ENCODE results near the gene FGD5.
"Not testable (repeated sequence)": the region's sequence is repeated elsewhere in the genome, so short reads cannot be mapped to it uniquely, and the experiment has no call there.

FGD5 gene

DNA sequence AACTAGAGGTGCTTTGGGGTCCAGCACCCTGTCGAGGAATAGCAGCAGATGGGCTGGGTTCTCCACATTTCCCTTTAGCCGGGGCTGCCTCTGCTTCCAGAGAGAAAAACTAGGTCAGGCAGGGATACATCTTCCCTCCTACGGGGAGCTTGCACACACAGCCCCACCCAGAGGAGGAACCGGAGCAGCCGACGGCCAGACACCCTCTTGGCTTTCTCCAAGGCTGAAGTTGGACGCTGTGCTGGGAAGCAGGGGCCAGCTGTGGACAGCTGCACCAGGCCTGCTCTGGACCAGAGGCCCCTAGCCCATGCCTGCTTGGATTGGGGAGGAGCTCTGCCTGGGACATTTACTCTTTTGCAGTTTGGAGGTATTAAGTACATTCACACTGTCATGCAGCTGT is 84.0 kb downstream of the FGD5 start:
- no peaks in the 10 kb centered on the region for H3K27me3 ChIP-seq
- no peaks in the 10 kb centered on the region for H3K9me3 ChIP-seq
- no peak overlapping the region for H3K27ac ChIP-seq
- no peak overlapping the region for H3K4me3 ChIP-seq (ENCODE audit: low read depth in 1 of 2, low read length in 1 of 2)
- H3K4me1 ChIP-seq (ENCODE audit: control insufficient read depth in 1 of 2, insufficient read depth in 1 of 2, low read depth in 1 of 2, low read length in 1 of 2) = no peaks in the 10 kb centered on the region
- no peak for TF ChIP-seq CTCF (IDR thresholded peaks at IDR 0.05)
- H3K36me3 ChIP-seq = no peaks in the 10 kb centered on the region

GRCh38 chr3:14903501-14903900 is 84.7 kb downstream of the FGD5 start:
- H3K4me3 ChIP-seq (ENCODE audit: low read depth in 1 of 2, low read length in 1 of 2); H3K9me3 ChIP-seq; H3K27me3 ChIP-seq; H3K4me1 ChIP-seq (ENCODE audit: control insufficient read depth in 1 of 2, insufficient read depth in 1 of 2, low read depth in 1 of 2, low read length in 1 of 2); H3K27ac ChIP-seq; H3K36me3 ChIP-seq: not testable (repeated sequence)

DNA sequence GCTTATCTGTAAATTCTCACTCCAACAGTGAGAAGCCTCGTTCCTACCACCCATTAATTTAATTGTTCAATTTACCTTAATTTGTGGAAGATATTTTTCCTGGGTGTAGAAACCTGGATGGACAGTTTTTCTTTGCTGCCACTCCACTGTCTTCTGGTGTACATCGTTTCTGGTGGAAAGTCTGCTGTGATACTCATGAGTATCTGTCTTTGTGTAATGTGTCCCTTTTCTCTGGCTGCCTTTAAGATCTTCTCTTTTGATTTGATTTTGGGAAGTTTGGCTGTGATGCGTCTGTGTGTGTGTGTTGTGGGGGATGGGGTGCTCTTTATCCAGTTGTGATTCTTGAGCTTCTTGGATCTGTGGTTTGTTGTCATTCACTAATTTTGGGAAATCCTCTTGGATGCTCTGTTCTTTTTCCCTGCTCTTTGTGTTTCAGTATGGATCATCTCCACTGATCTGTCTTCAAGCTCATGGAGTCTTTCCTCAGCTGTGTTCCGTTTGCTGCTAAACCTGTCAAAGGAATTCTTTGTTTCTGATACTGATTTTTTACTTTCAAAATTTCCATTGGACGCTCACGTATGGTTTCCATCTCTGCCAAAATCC is 86.4 kb downstream of the FGD5 start:
- no peaks in the 10 kb centered on the region for H3K36me3 ChIP-seq
- H3K4me3 ChIP-seq (ENCODE audit: low read depth in 1 of 2, low read length in 1 of 2) = no peak overlapping the region
- no peaks in the 10 kb centered on the region for H3K4me1 ChIP-seq (ENCODE audit: control insufficient read depth in 1 of 2, insufficient read depth in 1 of 2, low read depth in 1 of 2, low read length in 1 of 2)
- H3K9me3 ChIP-seq = no peaks in the 10 kb centered on the region
- no peak for TF ChIP-seq CTCF (IDR thresholded peaks at IDR 0.05)
- H3K27ac ChIP-seq = no peak overlapping the region
- H3K27me3 ChIP-seq = no peaks in the 10 kb centered on the region

GRCh38 chr3:14906355-14906971 is 87.7 kb downstream of the FGD5 start:
- no peaks in the 10 kb centered on the region for H3K4me1 ChIP-seq (ENCODE audit: control insufficient read depth in 1 of 2, insufficient read depth in 1 of 2, low read depth in 1 of 2, low read length in 1 of 2)
- TF ChIP-seq CTCF (IDR thresholded peaks at IDR 0.05) = no peak
- H3K36me3 ChIP-seq = no peaks in the 10 kb centered on the region
- H3K27me3 ChIP-seq = no peaks in the 10 kb centered on the region
- no peak overlapping the region for H3K27ac ChIP-seq
- no peaks in the 10 kb centered on the region for H3K9me3 ChIP-seq
- H3K4me3 ChIP-seq (ENCODE audit: low read depth in 1 of 2, low read length in 1 of 2) = no peak overlapping the region

DNA sequence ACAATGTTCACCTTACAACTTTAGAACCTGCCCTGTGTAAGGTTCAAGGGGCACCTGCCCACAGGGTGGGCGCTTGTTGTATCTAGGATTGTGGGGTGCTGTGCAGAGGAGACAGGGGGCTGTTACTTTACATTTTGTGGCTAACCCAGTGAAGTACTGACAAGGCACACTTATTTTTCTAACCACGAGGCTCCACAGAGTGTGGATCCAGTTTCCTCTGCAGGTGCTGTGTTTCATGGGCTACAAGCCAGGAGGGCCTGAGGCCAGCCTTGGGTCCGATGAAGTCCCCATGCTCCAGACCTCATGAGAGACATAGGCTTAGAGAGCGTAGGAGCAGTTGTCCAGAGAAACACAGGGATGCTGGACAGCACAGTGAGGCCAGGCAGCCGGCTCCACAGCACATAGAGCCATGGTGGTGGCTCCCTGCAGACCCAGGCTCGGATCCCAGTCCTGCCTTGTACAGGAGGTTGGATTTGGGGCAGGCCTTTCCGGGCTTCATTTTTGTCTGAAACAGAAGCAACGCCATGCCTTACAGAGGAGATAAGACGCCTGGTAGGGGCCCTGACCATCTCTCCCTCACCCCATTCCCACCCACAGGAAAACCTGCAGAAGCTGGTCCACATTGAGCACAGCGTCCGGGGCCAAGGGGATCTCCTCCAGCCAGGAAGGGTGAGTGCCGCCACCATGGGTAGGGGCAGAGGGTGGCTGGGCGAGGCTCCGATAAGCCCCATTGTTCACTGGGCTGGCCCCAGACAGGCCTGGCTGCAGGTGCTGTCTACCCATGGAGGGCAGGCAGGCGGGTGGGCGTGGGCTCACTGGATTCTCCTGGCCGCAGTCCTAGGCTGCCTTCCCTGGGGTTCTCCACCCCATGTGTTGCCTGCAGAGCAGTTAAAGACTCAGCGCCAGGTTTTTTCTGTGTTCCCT is 88.5 kb downstream of the FGD5 start:
- TF ChIP-seq CTCF (IDR thresholded peaks at IDR 0.05) = no peak

DNA sequence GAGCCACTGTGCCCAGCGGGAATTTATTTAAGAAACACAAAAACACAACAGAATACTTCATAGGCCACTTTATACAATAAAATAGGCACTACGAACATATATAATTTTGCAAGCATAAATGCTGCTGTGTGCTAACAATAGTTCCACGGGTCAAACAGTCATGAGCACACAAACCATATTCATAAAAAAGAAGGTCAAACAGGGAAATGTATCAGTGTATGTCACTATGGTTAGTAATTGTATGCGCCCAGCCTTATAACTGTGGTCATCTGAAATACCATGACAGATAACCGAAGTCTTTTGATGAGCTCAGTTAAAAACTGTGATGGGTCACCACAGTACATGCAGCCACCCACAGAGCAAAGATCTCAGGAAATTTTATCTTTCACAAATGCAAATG is 90.5 kb downstream of the FGD5 start:
- H3K4me3 ChIP-seq (ENCODE audit: low read depth in 1 of 2, low read length in 1 of 2) = no peak overlapping the region
- H3K9me3 ChIP-seq = no peaks in the 10 kb centered on the region
- no peaks in the 10 kb centered on the region for H3K36me3 ChIP-seq
- H3K27me3 ChIP-seq = no peaks in the 10 kb centered on the region
- no peaks in the 10 kb centered on the region for H3K4me1 ChIP-seq (ENCODE audit: control insufficient read depth in 1 of 2, insufficient read depth in 1 of 2, low read depth in 1 of 2, low read length in 1 of 2)
- TF ChIP-seq CTCF (IDR thresholded peaks at IDR 0.05) = no peak
- H3K27ac ChIP-seq = no peak overlapping the region

More for the DNA sequence above, 88.5 kb downstream of the FGD5 start:
- Histone ChIP-seq H3K4me3 (ENCODE audit: low read depth in 1 of 2, low read length in 1 of 2) (no peak overlapping the region), H3K36me3 (no peaks in the 10 kb centered on the region), H3K27me3 (no peaks in the 10 kb centered on the region), H3K9me3 (no peaks in the 10 kb centered on the region), H3K27ac (no peak overlapping the region), H3K4me1 (ENCODE audit: control insufficient read depth in 1 of 2, insufficient read depth in 1 of 2, low read depth in 1 of 2, low read length in 1 of 2) (no peaks in the 10 kb centered on the region)
